ENCODE data around the gene PTGIS.

The PTGIS gene

DNA sequence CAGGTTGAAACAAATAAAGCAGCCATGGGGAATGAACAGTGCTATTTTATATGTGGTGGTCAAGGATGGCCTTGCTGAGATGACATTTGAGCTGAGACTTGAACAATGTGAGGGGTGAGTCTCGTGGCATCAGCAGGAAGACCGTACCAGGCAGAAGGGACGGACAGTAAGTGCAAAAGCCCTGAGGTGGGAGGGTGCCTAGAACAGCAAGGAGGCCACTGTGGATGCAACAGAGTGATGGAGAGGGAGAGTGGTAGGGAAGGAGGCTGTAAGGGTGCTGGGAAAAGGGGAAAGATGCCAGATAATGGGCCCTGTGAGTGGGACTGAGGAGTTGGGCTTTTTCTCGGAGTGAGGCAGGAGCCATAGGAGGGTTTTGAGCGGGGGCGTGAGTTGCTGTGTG lies 97.0 kb downstream of the PTGIS start:
- Histone ChIP-seq H4K20me1 (ENCODE audit: insufficient read depth, low read length) (peaks cover 5% of the 10 kb centered on the region; the same call in 1 of the 2 replicates), H3K27me3 (ENCODE audit: insufficient read depth, low read length, poor library complexity) (peaks cover 21% of the 10 kb centered on the region)
- no peak for ATAC-seq (ENCODE audit: insufficient read depth, low read depth)

GRCh38 chr20:49469060-49469459 lies 98.9 kb downstream of the PTGIS start:
- Histone ChIP-seq H3K4me1 (ENCODE audit: insufficient read depth, low read length) (no peaks in the 10 kb centered on the region), H2AFZ (ENCODE audit: low read depth, low read length) (no peak overlapping the region), H3K27ac (ENCODE audit: low read length) (no peak overlapping the region), H3K4me3 (ENCODE audit: low read depth in 1 of 2, low read length in 2 of 2) (no peak overlapping the region), H4K20me1 (ENCODE audit: insufficient read depth, low read length) (peaks cover 5% of the 10 kb centered on the region; the same call in 1 of the 2 replicates), H3K36me3 (ENCODE audit: insufficient read depth, low read length) (no peaks in the 10 kb centered on the region), H3K9me3 (ENCODE audit: insufficient read depth, low read length, severe bottlenecking) (no peaks in the 10 kb centered on the region), H3K79me2 (ENCODE audit: insufficient read depth, low read length) (no peaks in the 10 kb centered on the region), H3K9ac (ENCODE audit: low read depth, low read length) (no peak overlapping the region), H3K27me3 (ENCODE audit: insufficient read depth, low read length, poor library complexity) (peaks cover 18% of the 10 kb centered on the region), H3K4me2 (ENCODE audit: insufficient read depth, low read length) (no peak overlapping the region)
- ATAC-seq (ENCODE audit: insufficient read depth, low read depth): no peak
- DNase-seq: no peak
- no peak for TF ChIP-seq EZH2 (IDR thresholded peaks at IDR 0.05; ENCODE audit: borderline replicate concordance, low read depth, low read length, severe bottlenecking)
- TF ChIP-seq, protein P1, sequence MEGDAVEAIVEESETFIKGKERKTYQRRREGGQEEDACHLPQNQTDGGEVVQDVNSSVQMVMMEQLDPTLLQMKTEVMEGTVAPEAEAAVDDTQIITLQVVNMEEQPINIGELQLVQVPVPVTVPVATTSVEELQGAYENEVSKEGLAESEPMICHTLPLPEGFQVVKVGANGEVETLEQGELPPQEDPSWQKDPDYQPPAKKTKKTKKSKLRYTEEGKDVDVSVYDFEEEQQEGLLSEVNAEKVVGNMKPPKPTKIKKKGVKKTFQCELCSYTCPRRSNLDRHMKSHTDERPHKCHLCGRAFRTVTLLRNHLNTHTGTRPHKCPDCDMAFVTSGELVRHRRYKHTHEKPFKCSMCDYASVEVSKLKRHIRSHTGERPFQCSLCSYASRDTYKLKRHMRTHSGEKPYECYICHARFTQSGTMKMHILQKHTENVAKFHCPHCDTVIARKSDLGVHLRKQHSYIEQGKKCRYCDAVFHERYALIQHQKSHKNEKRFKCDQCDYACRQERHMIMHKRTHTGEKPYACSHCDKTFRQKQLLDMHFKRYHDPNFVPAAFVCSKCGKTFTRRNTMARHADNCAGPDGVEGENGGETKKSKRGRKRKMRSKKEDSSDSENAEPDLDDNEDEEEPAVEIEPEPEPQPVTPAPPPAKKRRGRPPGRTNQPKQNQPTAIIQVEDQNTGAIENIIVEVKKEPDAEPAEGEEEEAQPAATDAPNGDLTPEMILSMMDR (IDR thresholded peaks at IDR 0.05; ENCODE audit: borderline replicate concordance, extremely low read depth, low read length, poor library complexity, severe bottlenecking): no peak

More for the DNA sequence above, 97.0 kb downstream of the PTGIS start:
- H3K4me1 ChIP-seq (ENCODE audit: insufficient read depth, low read length): no peaks in the 10 kb centered on the region
- no peak overlapping the region for H2AFZ ChIP-seq (ENCODE audit: low read depth, low read length)
- H3K4me3 ChIP-seq (ENCODE audit: low read depth in 1 of 2, low read length in 2 of 2): no peak overlapping the region
- H3K36me3 ChIP-seq (ENCODE audit: insufficient read depth, low read length): no peaks in the 10 kb centered on the region
- no peak for DNase-seq
- no peak overlapping the region for H3K9ac ChIP-seq (ENCODE audit: low read depth, low read length)
- H3K27ac ChIP-seq (ENCODE audit: low read length): no peak overlapping the region
- H3K4me2 ChIP-seq (ENCODE audit: insufficient read depth, low read length): no peak overlapping the region
- H3K79me2 ChIP-seq (ENCODE audit: insufficient read depth, low read length): no peaks in the 10 kb centered on the region
- TF ChIP-seq EZH2 (IDR thresholded peaks at IDR 0.05; ENCODE audit: borderline replicate concordance, low read depth, low read length, severe bottlenecking): no peak
- TF ChIP-seq, protein P1 (IDR thresholded peaks at IDR 0.05; ENCODE audit: borderline replicate concordance, extremely low read depth, low read length, poor library complexity, severe bottlenecking): no peak
- no peaks in the 10 kb centered on the region for H3K9me3 ChIP-seq (ENCODE audit: insufficient read depth, low read length, severe bottlenecking)

- H3K79me2 ChIP-seq (ENCODE audit: insufficient read depth, low read length): no peaks in the 10 kb centered on the region
- no peak overlapping the region for H3K4me3 ChIP-seq (ENCODE audit: low read depth in 1 of 2, low read length in 2 of 2)
- ATAC-seq (ENCODE audit: insufficient read depth, low read depth) (no peak), DNase-seq (no peak)
- H2AFZ ChIP-seq (ENCODE audit: low read depth, low read length): no peak overlapping the region
- H3K9me3 ChIP-seq (ENCODE audit: insufficient read depth, low read length, severe bottlenecking): no peaks in the 10 kb centered on the region
- TF ChIP-seq, protein P1 (IDR thresholded peaks at IDR 0.05; ENCODE audit: borderline replicate concordance, extremely low read depth, low read length, poor library complexity, severe bottlenecking): no peak
- no peak for TF ChIP-seq EZH2 (IDR thresholded peaks at IDR 0.05; ENCODE audit: borderline replicate concordance, low read depth, low read length, severe bottlenecking)
- H3K27me3 ChIP-seq (ENCODE audit: insufficient read depth, low read length, poor library complexity): peaks cover 18% of the 10 kb centered on the region
- H4K20me1 ChIP-seq (ENCODE audit: insufficient read depth, low read length): peaks cover 5% of the 10 kb centered on the region; the same call in 1 of the 2 replicates
- no peaks in the 10 kb centered on the region for H3K36me3 ChIP-seq (ENCODE audit: insufficient read depth, low read length)
- H3K27ac ChIP-seq (ENCODE audit: low read length): no peak overlapping the region
- H3K4me1 ChIP-seq (ENCODE audit: insufficient read depth, low read length): no peaks in the 10 kb centered on the region
- H3K9ac ChIP-seq (ENCODE audit: low read depth, low read length): no peak overlapping the region
- no peak overlapping the region for H3K4me2 ChIP-seq (ENCODE audit: insufficient read depth, low read length)
Observed at GRCh38 chr20:49468412-49468811, 99.5 kb downstream of the PTGIS start.

All from DND-41 (cell line).